ENCODE measurements around the gene PEMT. TPM values are rescaled to one million over a fixed set of nuclear protein-coding genes. Genes with fewer than 3 reads are reported as not detected.

PEMT gene
- total RNA-seq, 1 donor from 2014 or later = 39.2 TPM

GRCh38 chr17:17538417-17539391, 52.8 kb downstream of the PEMT start:
- H3K4me1 Mint-ChIP-seq (ENCODE audit: low read depth) = no peaks in the 10 kb centered on the region

GRCh38 chr17:17537311-17538099, 54.0 kb downstream of the PEMT start:
- H3K27me3 Mint-ChIP-seq (ENCODE audit: low read depth) = no peaks in the 10 kb centered on the region
- H3K9me3 Mint-ChIP-seq = no peaks in the 10 kb centered on the region
- H3K27ac Mint-ChIP-seq = no peak overlapping the region
- H3K4me3 Mint-ChIP-seq (ENCODE audit: low read depth) = no peak overlapping the region
- intact Hi-C loops (cut with micrococcal nuclease) = no loop called here
- H3K36me3 Mint-ChIP-seq (ENCODE audit: low read depth) = no peaks in the 10 kb centered on the region
- no peaks in the 10 kb centered on the region for H3K4me1 Mint-ChIP-seq (ENCODE audit: low read depth)
- DNase-seq (ENCODE audit: low spot score) = no peak

More at GRCh38 chr17:17538417-17539391, 52.8 kb downstream of the PEMT start:
- intact Hi-C loops (cut with micrococcal nuclease) = no loop called here
- no peak overlapping the region for H3K27ac Mint-ChIP-seq
- H3K4me3 Mint-ChIP-seq (ENCODE audit: low read depth) = no peak overlapping the region
- H3K9me3 Mint-ChIP-seq = no peaks in the 10 kb centered on the region
- H3K36me3 Mint-ChIP-seq (ENCODE audit: low read depth) = no peaks in the 10 kb centered on the region
- H3K27me3 Mint-ChIP-seq (ENCODE audit: low read depth) = no peaks in the 10 kb centered on the region
- DNase-seq (ENCODE audit: low spot score) = no peak

GRCh38 chr17:17536702-17537101, 54.8 kb downstream of the PEMT start:
- intact Hi-C loops (cut with micrococcal nuclease) = no loop called here
- Mint-ChIP-seq H3K36me3 (ENCODE audit: low read depth) (no peaks in the 10 kb centered on the region), H3K27ac (no peak overlapping the region), H3K9me3 (no peaks in the 10 kb centered on the region), H3K27me3 (ENCODE audit: low read depth) (no peaks in the 10 kb centered on the region), H3K4me1 (ENCODE audit: low read depth) (no peaks in the 10 kb centered on the region), H3K4me3 (ENCODE audit: low read depth) (no peak overlapping the region)
- DNase-seq (ENCODE audit: low spot score) = no peak

GRCh38 chr17:17535957-17536356, 55.6 kb downstream of the PEMT start:
- no peak overlapping the region for H3K27ac Mint-ChIP-seq
- H3K36me3 Mint-ChIP-seq (ENCODE audit: low read depth) = no peaks in the 10 kb centered on the region
- H3K4me3 Mint-ChIP-seq (ENCODE audit: low read depth) = no peak overlapping the region
- no peaks in the 10 kb centered on the region for H3K9me3 Mint-ChIP-seq
- intact Hi-C loops (cut with micrococcal nuclease) = no loop called here
- no peaks in the 10 kb centered on the region for H3K4me1 Mint-ChIP-seq (ENCODE audit: low read depth)
- DNase-seq (ENCODE audit: low spot score) = no peak
- no peaks in the 10 kb centered on the region for H3K27me3 Mint-ChIP-seq (ENCODE audit: low read depth)

GRCh38 chr17:17533901-17534441, 57.5 kb downstream of the PEMT start:
- Mint-ChIP-seq H3K36me3 (ENCODE audit: low read depth) (no peaks in the 10 kb centered on the region), H3K27ac (no peak overlapping the region), H3K9me3 (no peaks in the 10 kb centered on the region), H3K4me3 (ENCODE audit: low read depth) (no peak overlapping the region), H3K4me1 (ENCODE audit: low read depth) (no peaks in the 10 kb centered on the region), H3K27me3 (ENCODE audit: low read depth) (no peaks in the 10 kb centered on the region)
- intact Hi-C loops (cut with micrococcal nuclease) = no loop called here
- no peak for DNase-seq (ENCODE audit: low spot score)

- intact Hi-C loops (cut with micrococcal nuclease) = no loop called here
These were observed 58.5 kb downstream of the PEMT start for GRCh38 chr17:17532991-17533390.

GRCh38 chr17:17531156-17531555, 60.4 kb downstream of the PEMT start:
- H3K27ac Mint-ChIP-seq = no peak overlapping the region
- no peaks in the 10 kb centered on the region for H3K9me3 Mint-ChIP-seq
- intact Hi-C loops (cut with micrococcal nuclease) = no loop called here
- no peaks in the 10 kb centered on the region for H3K4me1 Mint-ChIP-seq (ENCODE audit: low read depth)
- DNase-seq (ENCODE audit: low spot score) = no peak
- H3K27me3 Mint-ChIP-seq (ENCODE audit: low read depth) = no peaks in the 10 kb centered on the region
- no peak overlapping the region for H3K4me3 Mint-ChIP-seq (ENCODE audit: low read depth)
- H3K36me3 Mint-ChIP-seq (ENCODE audit: low read depth) = no peaks in the 10 kb centered on the region

More at GRCh38 chr17:17532991-17533390, 58.5 kb downstream of the PEMT start:
- Mint-ChIP-seq H3K27me3 (ENCODE audit: low read depth) (no peaks in the 10 kb centered on the region), H3K4me1 (ENCODE audit: low read depth) (no peaks in the 10 kb centered on the region), H3K36me3 (ENCODE audit: low read depth) (no peaks in the 10 kb centered on the region), H3K27ac (no peak overlapping the region), H3K9me3 (no peaks in the 10 kb centered on the region), H3K4me3 (ENCODE audit: low read depth) (no peak overlapping the region)
- no peak for DNase-seq (ENCODE audit: low spot score)

- Mint-ChIP-seq H3K4me3 (ENCODE audit: low read depth) (no peak overlapping the region), H3K9me3 (no peaks in the 10 kb centered on the region), H3K4me1 (ENCODE audit: low read depth) (no peaks in the 10 kb centered on the region), H3K27me3 (ENCODE audit: low read depth) (no peaks in the 10 kb centered on the region), H3K27ac (no peak overlapping the region), H3K36me3 (ENCODE audit: low read depth) (no peaks in the 10 kb centered on the region)
- no peak for DNase-seq (ENCODE audit: low spot score)
- intact Hi-C loops (cut with micrococcal nuclease) = no loop called here
These were observed 62.5 kb downstream of the PEMT start for GRCh38 chr17:17528696-17529652.

- no peaks in the 10 kb centered on the region for H3K4me1 Mint-ChIP-seq (ENCODE audit: low read depth)
- no peak overlapping the region for H3K4me3 Mint-ChIP-seq (ENCODE audit: low read depth)
- no peak overlapping the region for H3K27ac Mint-ChIP-seq
- no peaks in the 10 kb centered on the region for H3K9me3 Mint-ChIP-seq
- no peaks in the 10 kb centered on the region for H3K36me3 Mint-ChIP-seq (ENCODE audit: low read depth)
- intact Hi-C loops (cut with micrococcal nuclease) = no loop called here
- no peak for DNase-seq (ENCODE audit: low spot score)
- no peaks in the 10 kb centered on the region for H3K27me3 Mint-ChIP-seq (ENCODE audit: low read depth)
These were observed 63.5 kb downstream of the PEMT start for GRCh38 chr17:17527956-17528500.

- intact Hi-C loops (cut with micrococcal nuclease) = no loop called here
- H3K4me3 Mint-ChIP-seq (ENCODE audit: low read depth) = no peak overlapping the region
- no peaks in the 10 kb centered on the region for H3K4me1 Mint-ChIP-seq (ENCODE audit: low read depth)
- DNase-seq (ENCODE audit: low spot score) = no peak
- no peak overlapping the region for H3K27ac Mint-ChIP-seq
- no peaks in the 10 kb centered on the region for H3K27me3 Mint-ChIP-seq (ENCODE audit: low read depth)
- H3K9me3 Mint-ChIP-seq = no peaks in the 10 kb centered on the region
- H3K36me3 Mint-ChIP-seq (ENCODE audit: low read depth) = no peaks in the 10 kb centered on the region
These were observed 64.0 kb downstream of the PEMT start for GRCh38 chr17:17527534-17527933.

GRCh38 chr17:17526369-17526768, 65.1 kb downstream of the PEMT start:
- no peak overlapping the region for H3K27ac Mint-ChIP-seq
- DNase-seq (ENCODE audit: low spot score) = no peak
- no peak overlapping the region for H3K4me3 Mint-ChIP-seq (ENCODE audit: low read depth)
- intact Hi-C loops (cut with micrococcal nuclease) = no loop called here
- H3K9me3 Mint-ChIP-seq = no peaks in the 10 kb centered on the region
- no peaks in the 10 kb centered on the region for H3K36me3 Mint-ChIP-seq (ENCODE audit: low read depth)
- no peaks in the 10 kb centered on the region for H3K27me3 Mint-ChIP-seq (ENCODE audit: low read depth)
- no peaks in the 10 kb centered on the region for H3K4me1 Mint-ChIP-seq (ENCODE audit: low read depth)

GRCh38 chr17:17525956-17526355, 65.6 kb downstream of the PEMT start:
- no peaks in the 10 kb centered on the region for H3K27me3 Mint-ChIP-seq (ENCODE audit: low read depth)
- H3K27ac Mint-ChIP-seq = no peak overlapping the region
- H3K9me3 Mint-ChIP-seq = no peaks in the 10 kb centered on the region
- no peaks in the 10 kb centered on the region for H3K36me3 Mint-ChIP-seq (ENCODE audit: low read depth)
- no peak for DNase-seq (ENCODE audit: low spot score)
- H3K4me1 Mint-ChIP-seq (ENCODE audit: low read depth) = no peaks in the 10 kb centered on the region
- no peak overlapping the region for H3K4me3 Mint-ChIP-seq (ENCODE audit: low read depth)
- intact Hi-C loops (cut with micrococcal nuclease) = no loop called here
